BJ (cell line): ENCODE measurements around the gene MGARP. TPM values are rescaled to one million over a fixed set of nuclear protein-coding genes. Genes with fewer than 3 reads are reported as not detected.
"Not testable (repeated sequence)": the region's sequence is repeated elsewhere in the genome, so short reads cannot be mapped to it uniquely, and the experiment has no call there.

Experiments
- CTCF ChIA-PET: fragments of 350-600 bp; formaldehyde crosslinking; extraction: SDS; loops from one replicate; lab custom pipeline; 2021; ENCODE audit warnings: antibody characterized with exemption, inconsistent platforms; lab: Yijun Ruan, JAX
- POLR2A ChIA-PET: fragments of 300-600 bp; sonication (Branson Sonifier 250); formaldehyde crosslinking; extraction: SDS; loops from one replicate; lab custom pipeline; 2021; ENCODE audit warnings: antibody characterized with exemption; lab: Charles Lee
- DNase-seq: peaks from one replicate; pipeline ENCODE4 v3.0.0-alpha.2; 2011; ENCODE audit warnings: low read depth
- H3K27me3 ChIP-seq: 2 replicates; pipeline ENCODE4 v1.6.0; 2011; ENCODE audit warnings: low read length; ENCODE audit not compliant: control insufficient read depth, insufficient read depth
- H3K36me3 ChIP-seq: 2 replicates; pipeline ENCODE4 v1.5.1; 2011; ENCODE audit warnings: low read length; ENCODE audit not compliant: control insufficient read depth, insufficient read depth
- H3K4me3 ChIP-seq: 2 replicates; pipeline ENCODE4 v1.5.1; 2011; ENCODE audit warnings: low read depth, mild to moderate bottlenecking, control low read depth, low read length
- CTCF ChIP-seq: IDR thresholded peaks from 2 replicates; pipeline ENCODE4 v1.5.1; 2011; ENCODE audit warnings: low read depth, mild to moderate bottlenecking, control low read depth, inconsistent platforms, low read length, moderate library complexity; ENCODE audit not compliant: insufficient read depth
- polyA plus RNA-seq: library from polyadenylated mRNA; depleted of rRNA; stranded (reverse); fragments of >200 nt; gene quantifications from 2 replicates; pipeline ENCODE4 v1.2.3, GENCODE V29; 2011

Gene MGARP
- polyA plus RNA-seq, 1 experiment: 24.2 TPM

GRCh38 chr4:139267301-139267700, 12.7 kb downstream of the MGARP start:
- no peak for TF ChIP-seq CTCF
- ChIA-PET POLR2A (no interaction called here), CTCF (interaction anchor here (0.6 to 1.4 kb wide), 4 partner anchors 13 to 40 kb away, joined by 3 read pairs; partner anchors contain the start of genes MGARP and NAA15)
- DNase-seq: no peak
- Histone ChIP-seq H3K27me3 (no peaks in the 10 kb centered on the region), H3K36me3 (no peaks in the 10 kb centered on the region), H3K4me3 (no peak overlapping the region)

GRCh38 chr4:139266583-139267257, 13.3 kb downstream of the MGARP start:
- no peak for TF ChIP-seq CTCF
- H3K36me3 ChIP-seq: no peaks in the 10 kb centered on the region
- peak overlapping the region; percentile 2; the same call in 1 of the 2 replicates for H3K4me3 ChIP-seq
- peak; percentile 75 for DNase-seq
- POLR2A ChIA-PET: interaction anchor here (0.6 kb wide), 1 partner anchor 38 kb away, joined by 3 read pairs; no protein-coding TSS in a partner anchor
- no peaks in the 10 kb centered on the region for H3K27me3 ChIP-seq
- CTCF ChIA-PET: interaction anchor here (0.6 to 1.4 kb wide), 6 partner anchors 10 to 39 kb away, joined by 3 to 4 read pairs (median 3); partner anchors contain the start of genes MGARP and NAA15

GRCh38 chr4:139266208-139266582, 13.8 kb downstream of the MGARP start:
- DNase-seq: no peak
- ChIA-PET POLR2A (interaction anchor here (0.6 kb wide), 1 partner anchor 38 kb away, joined by 3 read pairs; no protein-coding TSS in a partner anchor), CTCF (interaction anchor here (0.8 to 1.4 kb wide), 6 partner anchors 9 to 39 kb away, joined by 3 to 4 read pairs (median 3); partner anchors contain the start of genes MGARP and NAA15)
- Histone ChIP-seq H3K36me3 (no peaks in the 10 kb centered on the region), H3K4me3 (peak overlapping the region; percentile 2; the same call in 1 of the 2 replicates), H3K27me3 (no peaks in the 10 kb centered on the region)
- TF ChIP-seq CTCF: no peak

GRCh38 chr4:139265654-139266053, 14.4 kb downstream of the MGARP start:
- H3K4me3 ChIP-seq: no peak overlapping the region
- no peaks in the 10 kb centered on the region for H3K36me3 ChIP-seq
- TF ChIP-seq CTCF: no peak
- no peak for DNase-seq
- ChIA-PET CTCF (interaction anchor here (0.6 to 1.4 kb wide), 3 partner anchors 16 to 30 kb away, joined by 3 to 6 read pairs (median 4); no protein-coding TSS in a partner anchor), POLR2A (no interaction called here)
- H3K27me3 ChIP-seq: no peaks in the 10 kb centered on the region

- ChIA-PET CTCF (interaction anchor here (0.8 to 1.1 kb wide), 3 partner anchors 20 to 29 kb away, joined by 3 to 4 read pairs (median 3); no protein-coding TSS in a partner anchor), POLR2A (interaction anchor here (0.7 kb wide), 2 partner anchors 13 to 62 kb away, joined by 3 to 4 read pairs; no protein-coding TSS in a partner anchor)
- TF ChIP-seq CTCF: no peak
- DNase-seq: no peak
- Histone ChIP-seq H3K36me3 (no peaks in the 10 kb centered on the region), H3K27me3 (no peaks in the 10 kb centered on the region), H3K4me3 (no peak overlapping the region)
Measured at GRCh38 chr4:139256349-139256748, 23.7 kb downstream of the MGARP start.

- H3K4me3 ChIP-seq, DNase-seq, H3K27me3 ChIP-seq, H3K36me3 ChIP-seq: not testable (repeated sequence)
- ChIA-PET POLR2A (interaction anchor here (0.7 kb wide), 1 partner anchor 12 kb away, joined by 4 read pairs; no protein-coding TSS in a partner anchor), CTCF (interaction anchor here (0.7 to 1.0 kb wide), 2 partner anchors 26 to 61 kb away, joined by 3 read pairs; no protein-coding TSS in a partner anchor)
Measured at GRCh38 chr4:139255581-139255980, 24.4 kb downstream of the MGARP start.
